Pancreas (tissue), 10 donors: ENCODE results near the gene BORCS5. TPM values are rescaled to one million over a fixed set of nuclear protein-coding genes. Genes with fewer than 3 reads are reported as not detected.

Experiments used
- ATAC-seq, 4 donors: fragments of 200-7000 bp; cut with Tn5 transposase; one replicate each; pipeline versions ENCODE4 v1.8.0 to v1.9.1; 2020; ENCODE audit warnings: mild to moderate bottlenecking in 4 of 4, moderate library complexity in 4 of 4
- DNase-seq, 6 donors: peaks; one replicate each; pipeline ENCODE4 v3.0.0-alpha.2; 2020
- FAIRE-seq: peaks from 2 replicates; lab custom pipeline; 2012; peaks lifted over from hg19 to GRCh38; lab: Jason Lieb, UNC
- H3K27ac ChIP-seq, 4 donors: fragments of 200-600 bp; sonication (generic); 1 replicate in 3 of 4; 2 replicates in 1 of 4; pipeline versions ENCODE4 v1.5.0 to v1.8.0; 2020
- H3K27me3 ChIP-seq, 4 donors: fragments of 200-600 bp; one replicate each; pipeline ENCODE4 v1.8.0; 2021
- H3K36me3 ChIP-seq, 3 donors: fragments of 200-600 bp; sonication (generic) in 1 of 3; one replicate each; pipeline versions ENCODE4 v1.5.0 to v1.8.0; 2020 to 2021
- H3K4me1 ChIP-seq, 3 donors: fragments of 200-600 bp; one replicate each; pipeline ENCODE4 v1.8.0; 2021
- H3K4me3 ChIP-seq, 4 donors: fragments of 200-600 bp; sonication (generic) in 2 of 4; one replicate each; pipeline versions ENCODE4 v1.5.0 to v1.8.0; 2020 to 2021
- H3K9me3 ChIP-seq, 4 donors: fragments of 200-600 bp; one replicate each; pipeline ENCODE4 v1.8.0; 2021
- CTCF ChIP-seq, 4 donors: fragments of 200-600 bp; sonication (generic) in 3 of 4; IDR thresholded peaks; one replicate each; pipeline versions ENCODE4 v1.5.0 to v1.8.0; 2021; ENCODE audit warnings: antibody characterized with exemption in 4 of 4
- WGBS, 2 donors: extraction: QIAGEN DNeasy Blood & Tissue Kit; methylation state at CpG; one replicate each; pipeline ENCODE4 v1.1.7; 2013; 5-methylcytosine and 5-hydroxymethylcytosine counted together
- intact Hi-C, 3 donors: fragments of 100-400 bp; cut with DNase I; formaldehyde crosslinking; loops; one replicate each; pipeline versions ENCODE4 v1.11.1 to v1.14.2; 2022
- polyA plus RNA-seq, 2 donors: library from polyadenylated mRNA; stranded (reverse); fragments of 200-250 nt; gene quantifications; one replicate each; pipeline ENCODE4 v1.2.3, GENCODE V29; 2013
- total RNA-seq, 6 donors: library from RNA; stranded (reverse); fragmentation: NEBNext Ultra II Directional in 4 of 6; extraction: Animal tissue kit (Norgen Biotek cat#: 25700) in 4 of 6; gene quantifications; one replicate each; pipeline versions ENCODE4 v1.2.1 to v1.2.4, GENCODE V29; 2021 to 2023
- donor health status: healthy with polysubstance abuse.
- donor health status: DM: no; HTN: no; CAD: no; lungs with moderate emphysema.
- donor health status: DM: no; HTN: no; CAD: no.
- donor health status: control.
- donor health status: control.
- donor health status: Bipolar disorder and iron deficiency.
- donor health status: DM: yes; HTN: yes; CAD: no.
- donor health status: DM: no; HTN: no; CAD: no.
- donor health status: DM: no; HTN: no; CAD: no.
- donor health status: DM: yes; HTN: yes; CAD: no.

The BORCS5 gene
- total and polyA plus RNA-seq, 8 donors = 3.7 to 10.9 (median 8.3) TPM

DNA sequence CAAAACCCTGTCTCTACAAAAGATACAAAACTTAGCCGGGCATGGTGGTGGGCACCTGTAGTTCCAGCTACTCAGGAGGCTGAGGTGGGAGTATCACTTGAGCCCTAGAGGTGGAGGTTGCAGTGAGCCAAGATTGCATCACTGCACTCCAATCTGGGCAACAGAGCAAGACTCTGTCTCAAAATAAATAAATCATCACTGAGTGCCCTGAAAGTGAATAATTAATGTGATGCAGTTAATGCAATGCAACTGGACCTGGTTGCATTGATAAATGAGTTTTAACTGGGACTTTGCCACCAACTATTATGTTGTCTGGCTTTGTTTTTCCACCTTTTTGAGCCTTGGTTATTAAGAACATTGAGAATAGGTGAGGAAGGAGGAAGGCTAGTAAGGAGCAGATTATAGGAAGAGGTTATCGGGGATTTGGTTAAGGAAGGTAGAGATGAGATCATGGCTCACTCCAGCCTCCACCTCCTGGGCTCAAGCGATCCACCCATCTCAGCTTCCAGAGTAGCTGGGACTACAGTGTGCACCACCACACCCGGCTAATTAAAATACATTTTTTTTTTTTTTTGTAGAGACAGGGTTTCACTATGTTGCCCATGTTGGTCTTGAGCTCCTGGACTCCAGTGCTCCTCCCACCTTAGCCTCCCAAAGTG, 8.0 kb downstream of the BORCS5 start:
- H3K4me3 ChIP-seq = no peak overlapping the region
- intact Hi-C loops = no loop called here
- WGBS, 2 donors = 95 to 96% methylated on average over 4 of the region's 4 CpGs
- ATAC-seq (peak in 1 of 4 donors; percentile 34), FAIRE-seq (no peak), DNase-seq (no peak)
- no peaks in the 10 kb centered on the region for H3K9me3 ChIP-seq
- no peaks in the 10 kb centered on the region for H3K27me3 ChIP-seq
- peaks cover 0 to 9% (median 9%) of the 10 kb centered on the region in 3 donors for H3K4me1 ChIP-seq
- TF ChIP-seq CTCF (IDR thresholded peaks at IDR 0.05) = no peak
- H3K36me3 ChIP-seq = no peaks in the 10 kb centered on the region
- H3K27ac ChIP-seq = no peak overlapping the region

DNA sequence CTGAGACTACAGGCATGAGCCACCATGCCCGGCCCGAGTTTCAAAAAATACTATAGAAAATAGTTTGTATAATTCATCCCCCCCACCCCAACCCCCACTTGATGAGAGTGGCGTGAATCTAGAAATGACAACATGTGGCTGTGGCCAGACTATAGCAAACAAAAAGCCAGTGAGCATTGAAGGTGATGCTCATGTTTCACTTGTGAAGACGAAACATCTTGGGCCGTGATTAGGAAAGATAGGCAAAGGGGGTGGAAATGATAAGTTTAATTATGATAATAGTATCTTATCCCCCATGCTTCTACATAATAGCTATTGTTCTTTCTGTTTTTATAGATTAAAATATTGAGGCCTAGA, 8.5 kb downstream of the BORCS5 start:
- FAIRE-seq = no peak
- 81 to 88% methylated on average over 5 of the region's 5 CpGs for WGBS, 2 donors
- H3K4me1 ChIP-seq = peaks cover 0 to 9% (median 9%) of the 10 kb centered on the region in 3 donors
- H3K4me3 ChIP-seq = no peak overlapping the region
- no peaks in the 10 kb centered on the region for H3K27me3 ChIP-seq
- H3K36me3 ChIP-seq = no peaks in the 10 kb centered on the region
- ATAC-seq = no peak
- H3K9me3 ChIP-seq = no peaks in the 10 kb centered on the region
- DNase-seq = no peak
- TF ChIP-seq CTCF (IDR thresholded peaks at IDR 0.05) = no peak
- intact Hi-C loops = no loop called here
- peak overlapping the region in 1 of 4 donors; percentile 41 for H3K27ac ChIP-seq

- ATAC-seq (peak in 3 of 4 donors; percentile 44 to 51 (median 45)), FAIRE-seq (no peak)
- H3K4me3 ChIP-seq = no peak overlapping the region
Observed at GRCh38 chr12:12365931-12366431, 9.1 kb downstream of the BORCS5 start.

DNA sequence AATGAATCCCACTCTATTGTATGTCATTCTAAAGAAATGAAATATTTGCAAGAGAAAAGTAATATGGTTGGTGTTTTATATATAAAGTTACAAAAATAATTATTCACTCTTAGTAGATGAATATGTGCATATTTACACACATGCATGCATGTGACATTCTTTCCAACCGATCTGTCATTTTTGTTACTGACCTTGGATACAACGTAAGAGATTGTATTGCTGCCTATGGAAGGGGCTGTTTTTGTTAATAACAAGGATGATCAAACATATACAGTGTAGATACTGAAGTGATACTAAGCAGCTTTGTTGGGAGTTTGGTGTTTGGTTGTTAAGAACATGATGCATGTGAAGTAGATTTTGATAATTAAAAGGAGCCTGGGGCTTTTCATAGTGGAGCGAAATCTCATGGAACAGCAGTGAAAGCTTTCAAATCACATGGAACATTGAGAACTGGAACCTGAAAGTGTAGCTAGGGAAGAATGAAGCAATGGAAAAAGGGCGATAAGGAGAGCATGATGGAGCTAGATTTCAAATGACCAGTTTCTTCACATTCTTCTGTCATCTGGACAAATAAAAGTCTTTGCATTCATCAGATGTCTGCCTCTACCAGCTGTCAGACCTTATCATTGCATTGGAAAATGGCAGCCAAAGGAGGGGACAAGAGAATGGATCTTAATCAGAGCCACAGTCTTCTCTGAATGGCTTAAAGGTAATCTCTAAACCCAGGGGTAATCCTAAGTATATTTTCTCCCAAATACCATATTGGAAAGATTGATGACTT, 10.0 kb downstream of the BORCS5 start:
- H3K27ac ChIP-seq = no peak overlapping the region
- no peak overlapping the region for H3K4me3 ChIP-seq
- no peak for TF ChIP-seq CTCF (IDR thresholded peaks at IDR 0.05)
- no peaks in the 10 kb centered on the region for H3K36me3 ChIP-seq
- FAIRE-seq = no peak
- WGBS, 2 donors = 59 to 65% methylated on average over 4 of the region's 4 CpGs
- peaks cover 0 to 9% (median 9%) of the 10 kb centered on the region in 3 donors for H3K4me1 ChIP-seq
- no peak for DNase-seq
- no peak for ATAC-seq
- H3K9me3 ChIP-seq = no peaks in the 10 kb centered on the region
- intact Hi-C loops = no loop called here
- no peaks in the 10 kb centered on the region for H3K27me3 ChIP-seq

More at GRCh38 chr12:12365931-12366431, 9.1 kb downstream of the BORCS5 start:
- H3K27ac ChIP-seq = peak overlapping the region in 1 of 4 donors; percentile 41
- TF ChIP-seq CTCF (IDR thresholded peaks at IDR 0.05) = no peak
- no peaks in the 10 kb centered on the region for H3K9me3 ChIP-seq
- WGBS, 2 donors = 46 to 54% methylated on average over 4 of the region's 4 CpGs
- no peaks in the 10 kb centered on the region for H3K27me3 ChIP-seq
- no peak for DNase-seq
- no peaks in the 10 kb centered on the region for H3K36me3 ChIP-seq
- intact Hi-C loops = no loop called here
- H3K4me1 ChIP-seq = peaks cover 0 to 9% (median 9%) of the 10 kb centered on the region in 3 donors
